Activated CD4-positive, alpha-beta T cell treated with anti-CD3 and anti-CD28 coated beads, Interleukin-2, Interleukin-6, amounts not matched to agents 100 ng/mL and 50 ng/mL, durations not matched to agents 16 hours and 8 hours (primary cell): ENCODE results near the gene PKP3.
"Not testable (repeated sequence)": the region's sequence is repeated elsewhere in the genome, so short reads cannot be mapped to it uniquely, and the experiment has no call there.

Experiments used
- DNase-seq: peaks from one replicate; pipeline ENCODE4 v3.0.0-alpha.2; 2020

The PKP3 gene

GRCh38 chr11:377883-378500, 16.0 kb upstream of the PKP3 start:
- DNase-seq: no peak

DNA sequence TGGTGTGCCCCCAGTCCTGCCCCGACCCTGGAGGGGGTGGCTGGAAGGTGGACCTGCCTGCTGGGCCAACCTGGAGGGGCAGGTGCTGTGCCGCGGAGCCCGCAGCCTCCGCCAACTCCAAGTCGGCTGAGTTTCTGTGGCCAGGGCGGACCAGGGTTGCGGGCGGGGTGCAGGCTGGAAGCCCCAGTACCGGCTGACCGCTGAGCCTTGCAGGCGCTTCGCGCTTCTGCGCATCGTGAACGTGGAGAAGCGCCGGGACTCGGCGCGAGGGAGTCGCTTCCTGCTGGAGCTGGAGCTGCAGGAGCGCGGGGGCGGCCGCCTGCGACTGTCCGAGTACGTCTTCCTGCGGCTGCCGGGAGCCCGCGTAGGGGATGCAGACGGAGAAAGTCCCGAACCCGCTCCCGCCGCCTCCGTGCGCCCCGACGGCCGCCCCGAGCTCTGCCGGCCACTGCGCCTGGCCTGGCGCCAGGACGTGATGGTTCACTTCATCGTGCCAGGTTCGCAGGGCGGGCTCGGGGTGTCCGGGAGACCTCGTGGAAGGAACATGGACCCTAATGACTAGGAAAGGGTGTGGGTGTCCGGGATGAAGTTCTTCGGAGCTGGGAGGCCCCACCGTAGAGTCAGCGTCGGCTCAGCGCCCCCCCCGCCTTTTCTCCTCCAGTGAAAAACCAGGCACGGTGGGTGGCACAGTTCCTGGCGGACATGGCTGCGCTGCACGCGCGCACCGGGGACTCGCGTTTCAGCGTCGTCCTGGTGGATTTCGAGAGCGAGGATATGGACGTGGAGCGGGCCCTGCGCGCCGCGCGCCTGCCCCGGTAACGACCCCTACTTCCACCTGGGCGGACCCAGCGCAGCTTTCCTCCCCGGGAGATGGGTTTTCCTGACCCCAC, 14.6 kb upstream of the PKP3 start:
- no peak for DNase-seq

DNA sequence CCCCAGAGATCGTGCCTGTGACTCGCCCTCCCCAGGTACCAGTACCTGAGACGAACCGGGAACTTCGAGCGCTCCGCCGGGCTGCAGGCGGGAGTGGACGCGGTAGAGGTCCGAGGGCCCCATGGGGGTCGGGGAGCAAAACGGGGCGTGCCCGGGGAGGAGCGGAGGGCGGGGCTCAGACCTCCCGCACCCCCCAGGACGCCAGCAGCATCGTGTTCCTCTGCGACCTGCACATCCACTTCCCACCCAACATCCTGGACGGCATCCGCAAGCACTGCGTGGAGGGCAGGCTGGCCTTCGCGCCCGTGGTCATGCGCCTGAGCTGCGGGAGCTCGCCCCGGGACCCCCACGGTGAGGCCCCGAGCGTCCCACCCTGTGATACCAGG, 13.9 kb upstream of the PKP3 start:
- no peak for DNase-seq

GRCh38 chr11:380491-380890, 13.5 kb upstream of the PKP3 start:
- DNase-seq: no peak

DNA sequence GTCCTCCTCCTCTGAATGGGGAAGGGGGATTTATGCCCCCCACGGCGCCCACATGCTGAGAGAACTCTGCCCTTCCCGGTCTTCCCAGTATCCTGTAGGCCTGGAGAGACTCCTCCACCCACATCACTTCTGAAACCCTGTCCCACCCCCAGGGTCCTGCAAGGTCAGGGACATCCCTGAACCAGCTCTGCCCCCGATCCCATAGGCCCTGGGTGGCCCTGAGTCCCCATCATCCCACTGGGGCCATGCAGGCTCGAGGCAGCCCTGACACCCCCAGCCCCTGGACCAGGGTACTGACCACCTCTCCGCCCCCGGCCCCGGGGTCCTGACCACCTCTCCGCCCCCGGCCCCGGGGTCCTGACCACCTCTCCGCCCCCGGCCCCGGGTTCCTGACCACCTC, 13.0 kb upstream of the PKP3 start:
- no peak for DNase-seq

GRCh38 chr11:381501-382072, 12.4 kb upstream of the PKP3 start:
- no peak for DNase-seq

DNA sequence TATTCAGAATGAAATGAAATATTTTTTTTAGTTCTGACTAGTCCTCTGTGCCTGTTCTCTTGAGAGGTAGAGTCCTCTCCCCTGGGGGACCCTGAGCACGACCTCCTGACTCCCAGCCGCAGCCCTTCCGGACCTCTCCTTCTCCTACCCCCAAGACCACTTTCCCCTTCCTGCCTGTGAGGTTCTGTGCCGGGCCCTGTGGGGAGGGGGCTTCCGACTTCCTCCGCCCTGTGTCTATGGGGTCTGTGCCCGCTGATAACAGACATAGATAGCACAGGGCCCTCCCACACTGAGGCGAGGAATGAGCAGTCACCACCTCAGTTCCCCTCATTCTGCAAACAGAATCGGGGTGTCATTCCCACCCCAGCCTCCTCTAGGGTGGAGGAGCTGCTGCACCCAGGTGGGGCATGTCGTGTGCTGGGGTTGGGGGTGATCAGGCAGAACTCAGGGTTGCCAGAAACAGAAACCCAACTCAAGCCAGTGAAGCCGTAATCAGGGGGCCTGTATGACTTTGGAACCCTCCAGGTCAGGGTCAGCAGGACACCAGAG, 11.9 kb upstream of the PKP3 start:
- DNase-seq: no peak

- no peak for DNase-seq
Observed at GRCh38 chr11:383431-383830, 10.6 kb upstream of the PKP3 start.

DNA sequence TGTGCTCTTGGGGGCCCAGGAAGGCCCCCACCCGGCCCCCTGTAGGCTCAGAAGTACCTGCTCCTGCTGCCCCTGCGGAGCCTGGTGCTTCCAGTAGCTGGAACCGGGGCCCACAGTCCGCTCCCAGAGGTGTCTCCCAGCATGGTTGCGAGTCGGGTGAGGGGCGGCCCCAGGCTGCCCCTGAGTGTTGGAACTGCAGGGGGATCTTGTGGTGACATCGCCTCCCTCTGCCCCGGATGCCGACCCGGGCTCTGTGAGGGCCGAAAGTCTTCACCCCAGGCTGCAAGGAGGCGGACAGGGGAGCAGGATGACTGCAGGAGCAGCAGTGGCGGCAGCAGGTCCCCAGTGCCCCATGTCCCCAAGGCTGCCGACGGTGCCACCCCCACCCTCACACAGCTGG, 9.5 kb upstream of the PKP3 start:
- DNase-seq: no peak

- DNase-seq: no peak
Observed at GRCh38 chr11:385594-386351, 8.2 kb upstream of the PKP3 start.

GRCh38 chr11:386483-386882, 7.5 kb upstream of the PKP3 start:
- no peak for DNase-seq

- DNase-seq: no peak
Observed at GRCh38 chr11:387193-387793, 6.7 kb upstream of the PKP3 start.

- DNase-seq: not testable (repeated sequence)
Observed at GRCh38 chr11:389369-389768, 4.6 kb upstream of the PKP3 start.

DNA sequence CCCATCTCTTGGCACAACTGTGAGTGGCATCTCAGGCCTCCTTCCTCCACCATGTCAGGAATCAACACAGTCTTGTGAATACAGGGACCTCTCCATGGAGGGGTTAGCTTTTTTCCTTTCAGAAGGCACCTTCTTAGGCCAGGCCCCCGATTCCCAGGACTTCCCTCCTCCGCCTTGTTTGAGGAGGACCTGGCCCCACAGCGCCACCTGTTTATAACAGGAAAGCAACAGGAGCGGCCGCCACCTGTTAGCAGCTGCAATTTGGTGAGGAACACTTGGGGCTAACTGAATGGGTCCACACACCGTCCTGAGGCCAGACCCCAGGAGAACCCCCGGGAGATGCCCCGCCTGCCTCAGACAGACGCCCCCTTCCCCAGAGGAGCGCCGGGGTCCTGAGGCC, 3.8 kb upstream of the PKP3 start:
- DNase-seq: no peak

GRCh38 chr11:391117-392017, 2.6 kb upstream of the PKP3 start:
- DNase-seq: no peak

GRCh38 chr11:392102-392777, 1.8 kb upstream of the PKP3 start:
- DNase-seq: no peak

DNA sequence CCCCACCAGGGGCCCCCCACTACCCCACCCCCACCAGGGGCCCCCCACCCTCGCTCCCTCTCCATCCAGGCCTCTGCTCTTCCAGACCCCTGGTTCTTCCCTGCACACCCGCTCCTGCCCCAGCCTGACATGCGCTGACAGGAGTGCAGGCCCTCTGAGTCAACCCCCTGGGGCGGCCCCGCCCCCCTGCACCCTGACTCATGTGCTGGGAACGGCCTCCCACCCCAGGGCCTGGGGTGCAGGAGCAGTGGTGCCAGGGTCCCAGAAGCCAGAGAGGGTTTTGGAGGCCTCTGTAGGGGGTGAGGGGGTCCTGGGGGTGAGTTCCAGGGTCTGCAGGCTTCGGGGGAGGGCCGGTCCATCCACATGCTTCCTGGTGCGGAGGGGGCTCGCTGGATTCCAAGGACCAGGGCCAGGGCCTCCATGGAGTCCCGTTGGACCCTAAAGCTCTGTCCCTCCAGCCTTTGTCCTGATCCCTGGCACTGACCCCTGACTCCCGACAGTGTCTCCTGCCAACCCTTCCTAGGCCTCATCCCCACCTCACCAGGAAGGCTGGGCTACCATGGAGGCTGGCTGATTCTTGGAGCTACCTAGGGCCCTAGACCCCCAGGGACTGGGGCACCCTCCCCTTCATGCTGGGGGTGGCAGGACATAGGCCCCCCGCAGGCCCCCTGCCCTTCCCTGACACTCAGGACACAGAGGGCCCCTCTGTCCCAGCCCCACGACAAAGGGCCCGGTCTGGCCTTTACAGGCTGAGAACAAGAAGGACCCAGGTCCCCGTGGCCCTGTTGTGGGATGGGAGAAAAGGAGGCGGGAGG, 583 bp upstream of the PKP3 start:
- no peak for DNase-seq

DNA sequence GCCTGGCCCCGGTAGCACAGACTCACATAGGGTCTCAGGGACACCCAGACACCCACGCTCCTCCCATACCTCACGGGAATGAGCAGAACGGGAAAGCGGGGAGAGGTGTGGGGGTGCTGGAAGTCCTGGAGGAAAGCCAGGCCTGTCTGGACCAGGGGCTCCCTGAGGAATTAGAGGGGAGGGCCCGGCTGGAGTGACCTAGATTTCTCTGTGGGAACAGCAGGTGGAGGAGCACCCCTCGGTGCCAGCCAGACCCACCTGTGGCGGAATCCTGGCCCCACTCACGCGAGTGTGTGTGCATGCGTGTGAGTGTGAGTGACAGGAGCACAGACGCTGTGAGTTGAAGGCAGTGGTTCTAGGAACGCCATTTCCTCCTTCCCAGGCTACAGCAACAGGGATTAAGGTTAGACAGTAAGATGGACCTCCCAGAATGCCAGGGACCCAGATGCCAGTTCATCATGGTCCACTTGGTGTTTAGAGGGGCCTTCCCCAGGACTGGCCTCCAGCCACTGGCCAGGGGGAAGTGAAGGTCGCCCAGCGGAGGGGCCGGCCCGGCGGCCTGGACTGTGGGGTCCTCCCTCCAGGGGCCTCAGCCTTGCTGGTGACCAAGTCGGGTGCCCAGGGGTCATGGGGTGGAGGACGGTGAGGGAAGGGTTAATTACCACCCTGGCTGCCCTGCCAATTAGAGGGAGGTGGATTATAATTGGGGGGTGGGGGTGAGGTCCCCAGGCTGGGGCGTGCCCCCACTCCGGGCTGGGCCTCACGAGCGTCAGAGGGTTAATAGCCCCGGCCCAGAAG, 1.0 kb downstream of the PKP3 start:
- no peak for DNase-seq

- DNase-seq: no peak
Observed at GRCh38 chr11:395866-396265, 1.9 kb downstream of the PKP3 start.
